ENCODE data around the gene EPGN.

- TF ChIP-seq CTCF (IDR thresholded peaks at IDR 0.05; ENCODE audit: control extremely low read depth in 1 of 3, insufficient read depth in 1 of 3, low read depth in 1 of 3, low read length in 3 of 3) (no peak), POLR2AphosphoS5 (IDR thresholded peaks at IDR 0.05; ENCODE audit: low read depth, low read length) (no peak), JUN (IDR thresholded peaks at IDR 0.05; ENCODE audit: low read depth, low read length) (no peak)
Observed at GRCh38 chr4:74308215-74308614, at the start of gene EPGN.

Data from H1 (cell line).